ENCODE results near the gene NUTM2G. TPM values are rescaled to one million over a fixed set of nuclear protein-coding genes. Genes with fewer than 3 reads are reported as not detected.
"Not testable (repeated sequence)": the region's sequence is repeated elsewhere in the genome, so short reads cannot be mapped to it uniquely, and the experiment has no call there.

Gene NUTM2G
- total RNA-seq, 1 donor from 2014 or later = 0.19 TPM

- H3K36me3 Mint-ChIP-seq; H3K4me1 Mint-ChIP-seq (ENCODE audit: unreplicated experiment); DNase-seq (ENCODE audit: extremely low spot score, unreplicated experiment); H3K27me3 Mint-ChIP-seq; H3K9me3 Mint-ChIP-seq; H3K4me3 Mint-ChIP-seq: not testable (repeated sequence)
- peak overlapping the region; percentile 72 for H3K27ac Mint-ChIP-seq
Measured at GRCh38 chr9:96949346-96949745, 20.7 kb downstream of the NUTM2G start.

- H3K4me3 Mint-ChIP-seq; H3K9me3 Mint-ChIP-seq; H3K36me3 Mint-ChIP-seq; H3K27me3 Mint-ChIP-seq; H3K4me1 Mint-ChIP-seq (ENCODE audit: unreplicated experiment); DNase-seq (ENCODE audit: extremely low spot score, unreplicated experiment); H3K27ac Mint-ChIP-seq: not testable (repeated sequence)
Measured at GRCh38 chr9:96950539-96950938, 21.9 kb downstream of the NUTM2G start.

GRCh38 chr9:96967591-96967990, 38.9 kb downstream of the NUTM2G start:
- DNase-seq (ENCODE audit: extremely low spot score, unreplicated experiment); H3K9me3 Mint-ChIP-seq; H3K27me3 Mint-ChIP-seq; H3K27ac Mint-ChIP-seq; H3K4me3 Mint-ChIP-seq; H3K36me3 Mint-ChIP-seq; H3K4me1 Mint-ChIP-seq (ENCODE audit: unreplicated experiment): not testable (repeated sequence)

- not testable (repeated sequence) for H3K27ac Mint-ChIP-seq; H3K9me3 Mint-ChIP-seq; H3K27me3 Mint-ChIP-seq; H3K36me3 Mint-ChIP-seq; DNase-seq (ENCODE audit: extremely low spot score, unreplicated experiment); H3K4me3 Mint-ChIP-seq; H3K4me1 Mint-ChIP-seq (ENCODE audit: unreplicated experiment)
Measured at GRCh38 chr9:96972552-96972951, 43.9 kb downstream of the NUTM2G start.

- H3K9me3 Mint-ChIP-seq; H3K4me1 Mint-ChIP-seq (ENCODE audit: unreplicated experiment); H3K27me3 Mint-ChIP-seq; H3K4me3 Mint-ChIP-seq; H3K36me3 Mint-ChIP-seq; DNase-seq (ENCODE audit: extremely low spot score, unreplicated experiment); H3K27ac Mint-ChIP-seq: not testable (repeated sequence)
Measured at GRCh38 chr9:96974037-96974436, 45.4 kb downstream of the NUTM2G start.

- not testable (repeated sequence) for H3K36me3 Mint-ChIP-seq, H3K27ac Mint-ChIP-seq
Measured at GRCh38 chr9:96983496-96984122, 55.0 kb downstream of the NUTM2G start.

GRCh38 chr9:96984139-96984538, 55.5 kb downstream of the NUTM2G start:
- not testable (repeated sequence) for DNase-seq (ENCODE audit: extremely low spot score, unreplicated experiment); H3K4me3 Mint-ChIP-seq; H3K9me3 Mint-ChIP-seq; H3K4me1 Mint-ChIP-seq (ENCODE audit: unreplicated experiment); H3K27ac Mint-ChIP-seq; H3K27me3 Mint-ChIP-seq; H3K36me3 Mint-ChIP-seq

More at GRCh38 chr9:96983496-96984122, 55.0 kb downstream of the NUTM2G start:
- not testable (repeated sequence) for DNase-seq (ENCODE audit: extremely low spot score, unreplicated experiment); H3K9me3 Mint-ChIP-seq; H3K27me3 Mint-ChIP-seq; H3K4me3 Mint-ChIP-seq; H3K4me1 Mint-ChIP-seq (ENCODE audit: unreplicated experiment)

- H3K4me1 Mint-ChIP-seq (ENCODE audit: unreplicated experiment); H3K27me3 Mint-ChIP-seq; H3K27ac Mint-ChIP-seq; H3K9me3 Mint-ChIP-seq; H3K4me3 Mint-ChIP-seq; DNase-seq (ENCODE audit: extremely low spot score, unreplicated experiment); H3K36me3 Mint-ChIP-seq: not testable (repeated sequence)
Measured at GRCh38 chr9:96984887-96985286, 56.2 kb downstream of the NUTM2G start.

Other genes with a start within 250 kb of the NUTM2G start
- gene ZNF510, start 150.8 kb upstream of the NUTM2G start, total RNA-seq (ENCODE audit: low replicate concordance) = 10.4 and 17.3 TPM in 2 replicates
- gene ZNF782, start 74.3 kb upstream of the NUTM2G start, total RNA-seq (ENCODE audit: low replicate concordance) = 5.3 and 5.4 TPM in 2 replicates
- 6.7 and 11.3 TPM in 2 replicates for gene CTSV, start 110.3 kb downstream of the NUTM2G start, total RNA-seq (ENCODE audit: low replicate concordance)

Data from type B pancreatic cell (in vitro differentiated cells).